ENCODE results near the gene HDAC3.

The HDAC3 gene

GRCh38 chr5:141636413-141637122 is at the start of gene HDAC3, which contains the start of gene RELL2:
HDAC3 (minus strand) TSS chr5:141636849; CDS start chr5:141636790, 59 bp downstream.
RELL2 (plus strand) TSS chr5:141636997; CDS start chr5:141638226, 1,229 bp downstream.
- Histone ChIP-seq H3K36me3 (ENCODE audit: insufficient read depth, low read length) (peaks cover 4% of the 10 kb centered on the region; the same call in 1 of the 2 replicates), H3K9ac (ENCODE audit: low read depth, low read length) (peak within 1 kb of the TSS; percentile 97), H3K9me3 (ENCODE audit: control insufficient read depth, insufficient read depth, low read length) (no peaks in the 10 kb centered on the region), H3K4me1 (ENCODE audit: insufficient read depth, low read length) (peaks cover 3% of the 10 kb centered on the region; the same call in 1 of the 2 replicates)

GRCh38 chr5:141685591-141685990 is 48.9 kb upstream of the HDAC3 start:
- Histone ChIP-seq H3K9ac (ENCODE audit: low read depth, low read length) (no peak overlapping the region), H3K36me3 (ENCODE audit: insufficient read depth, low read length) (no peaks in the 10 kb centered on the region), H3K9me3 (ENCODE audit: control insufficient read depth, insufficient read depth, low read length) (no peaks in the 10 kb centered on the region), H3K4me1 (ENCODE audit: insufficient read depth, low read length) (peaks cover 42% of the 10 kb centered on the region)

- H3K36me3 ChIP-seq (ENCODE audit: insufficient read depth, low read length) = peaks cover 3% of the 10 kb centered on the region; the same call in 1 of the 2 replicates
- H3K4me1 ChIP-seq (ENCODE audit: insufficient read depth, low read length) = peaks cover 46% of the 10 kb centered on the region
- H3K9ac ChIP-seq (ENCODE audit: low read depth, low read length) = no peak overlapping the region; the same call in 1 of the 2 replicates
- H3K9me3 ChIP-seq (ENCODE audit: control insufficient read depth, insufficient read depth, low read length) = no peaks in the 10 kb centered on the region
Observed at GRCh38 chr5:141683596-141684141, 47.0 kb upstream of the HDAC3 start.

- Histone ChIP-seq H3K4me1 (ENCODE audit: insufficient read depth, low read length) (peaks cover 34% of the 10 kb centered on the region), H3K36me3 (ENCODE audit: insufficient read depth, low read length) (peaks cover 3% of the 10 kb centered on the region; the same call in 1 of the 2 replicates), H3K9me3 (ENCODE audit: control insufficient read depth, insufficient read depth, low read length) (no peaks in the 10 kb centered on the region), H3K9ac (ENCODE audit: low read depth, low read length) (peak within 1 kb of the TSS; percentile 78)
Observed at GRCh38 chr5:141681695-141682641, 45.3 kb upstream of the HDAC3 start, which contains the start of gene ARAP3. ARAP3 (minus strand) TSS chr5:141682230; CDS start chr5:141680486, 1,744 bp downstream.

GRCh38 chr5:141681295-141681694 is 44.6 kb upstream of the HDAC3 start:
- Histone ChIP-seq H3K36me3 (ENCODE audit: insufficient read depth, low read length) (peaks cover 3% of the 10 kb centered on the region; the same call in 1 of the 2 replicates), H3K9ac (ENCODE audit: low read depth, low read length) (peak overlapping the region; percentile 78), H3K9me3 (ENCODE audit: control insufficient read depth, insufficient read depth, low read length) (no peaks in the 10 kb centered on the region), H3K4me1 (ENCODE audit: insufficient read depth, low read length) (peaks cover 31% of the 10 kb centered on the region)

- H3K9ac ChIP-seq (ENCODE audit: low read depth, low read length) = peak overlapping the region; percentile 78
- peaks cover 32% of the 10 kb centered on the region for H3K4me1 ChIP-seq (ENCODE audit: insufficient read depth, low read length)
- peaks cover 3% of the 10 kb centered on the region for H3K36me3 ChIP-seq (ENCODE audit: insufficient read depth, low read length)
- no peaks in the 10 kb centered on the region for H3K9me3 ChIP-seq (ENCODE audit: control insufficient read depth, insufficient read depth, low read length)
Observed at GRCh38 chr5:141680751-141681201, 44.1 kb upstream of the HDAC3 start.

GRCh38 chr5:141680178-141680577 is 43.5 kb upstream of the HDAC3 start:
- no peak overlapping the region for H3K9ac ChIP-seq (ENCODE audit: low read depth, low read length)
- no peaks in the 10 kb centered on the region for H3K9me3 ChIP-seq (ENCODE audit: control insufficient read depth, insufficient read depth, low read length)
- peaks cover 3% of the 10 kb centered on the region for H3K36me3 ChIP-seq (ENCODE audit: insufficient read depth, low read length)
- peaks cover 31% of the 10 kb centered on the region for H3K4me1 ChIP-seq (ENCODE audit: insufficient read depth, low read length)

- H3K9ac ChIP-seq (ENCODE audit: low read depth, low read length) = no peak overlapping the region
- no peaks in the 10 kb centered on the region for H3K9me3 ChIP-seq (ENCODE audit: control insufficient read depth, insufficient read depth, low read length)
- H3K36me3 ChIP-seq (ENCODE audit: insufficient read depth, low read length) = peaks cover 3% of the 10 kb centered on the region
Observed at GRCh38 chr5:141677415-141677814, 40.8 kb upstream of the HDAC3 start.

GRCh38 chr5:141675672-141676071 is 39.0 kb upstream of the HDAC3 start:
- Histone ChIP-seq H3K9ac (ENCODE audit: low read depth, low read length) (no peak overlapping the region), H3K36me3 (ENCODE audit: insufficient read depth, low read length) (peaks cover 3% of the 10 kb centered on the region), H3K9me3 (ENCODE audit: control insufficient read depth, insufficient read depth, low read length) (no peaks in the 10 kb centered on the region), H3K4me1 (ENCODE audit: insufficient read depth, low read length) (peaks cover 33% of the 10 kb centered on the region)

More at GRCh38 chr5:141677415-141677814, 40.8 kb upstream of the HDAC3 start:
- H3K4me1 ChIP-seq (ENCODE audit: insufficient read depth, low read length) = peaks cover 40% of the 10 kb centered on the region

- Histone ChIP-seq H3K9ac (ENCODE audit: low read depth, low read length) (no peak overlapping the region), H3K36me3 (ENCODE audit: insufficient read depth, low read length) (peaks cover 3% of the 10 kb centered on the region), H3K9me3 (ENCODE audit: control insufficient read depth, insufficient read depth, low read length) (no peaks in the 10 kb centered on the region), H3K4me1 (ENCODE audit: insufficient read depth, low read length) (peaks cover 26% of the 10 kb centered on the region)
Observed at GRCh38 chr5:141674747-141675146, 38.1 kb upstream of the HDAC3 start.

GRCh38 chr5:141672841-141673813 is 36.5 kb upstream of the HDAC3 start:
- H3K9me3 ChIP-seq (ENCODE audit: control insufficient read depth, insufficient read depth, low read length) = no peaks in the 10 kb centered on the region
- peaks cover 26% of the 10 kb centered on the region for H3K4me1 ChIP-seq (ENCODE audit: insufficient read depth, low read length)
- peaks cover 3% of the 10 kb centered on the region; the same call in 1 of the 2 replicates for H3K36me3 ChIP-seq (ENCODE audit: insufficient read depth, low read length)
- no peak overlapping the region for H3K9ac ChIP-seq (ENCODE audit: low read depth, low read length)

GRCh38 chr5:141672071-141672840 is 35.6 kb upstream of the HDAC3 start:
- Histone ChIP-seq H3K9me3 (ENCODE audit: control insufficient read depth, insufficient read depth, low read length) (no peaks in the 10 kb centered on the region), H3K9ac (ENCODE audit: low read depth, low read length) (no peak overlapping the region), H3K4me1 (ENCODE audit: insufficient read depth, low read length) (peaks cover 26% of the 10 kb centered on the region), H3K36me3 (ENCODE audit: insufficient read depth, low read length) (peaks cover 3% of the 10 kb centered on the region; the same call in 1 of the 2 replicates)
